Lower leg skin (tissue), 4 donors: ENCODE measurements around the gene MIPOL1. TPM values are rescaled to one million over a fixed set of nuclear protein-coding genes. Genes with fewer than 3 reads are reported as not detected.

Experiments
- DNase-seq, 2 donors: peaks; one replicate each; pipeline ENCODE4 v3.0.0-alpha.2; 2019; ENCODE audit warnings: low spot score in 2 of 2
- H3K4me3 ChIP-seq: fragments of 200-600 bp; sonication (generic); 2 replicates; pipeline ENCODE4 v1.5.1; 2017; ENCODE audit warnings: mild to moderate bottlenecking, low read depth; ENCODE audit not compliant: poor library complexity, severe bottlenecking
- CTCF ChIP-seq, 3 donors: fragments of 450-650 bp; IDR thresholded peaks; one replicate each; pipeline ENCODE4 v1.5.1; 2016; ENCODE audit warnings: antibody characterized with exemption in 3 of 3, mild to moderate bottlenecking in 3 of 3, moderate library complexity in 2 of 3
- POLR2A ChIP-seq, 2 donors: fragments of 450-650 bp; IDR thresholded peaks; one replicate each; pipeline ENCODE4 v1.6.1; 2016 to 2017; ENCODE audit warnings: antibody characterized with exemption in 2 of 2, mild to moderate bottlenecking in 1 of 2, moderate library complexity in 1 of 2
- WGBS, 2 donors: methylation state at CpG; one replicate each; pipeline ENCODE4 v1.1.5; 2018; 5-methylcytosine and 5-hydroxymethylcytosine counted together
- intact Hi-C: fragments of 100-400 bp; cut with DNase I; formaldehyde crosslinking; loops from one replicate; pipeline ENCODE4 v1.15.0; 2023; ENCODE audit warnings: low total_unique reads
- total RNA-seq, 4 donors: library from RNA; depleted of rRNA; stranded (reverse); fragments of >200 nt; gene quantifications; one replicate each; pipeline ENCODE4 v1.1.0, GENCODE V29; 2016

MIPOL1 gene
- total RNA-seq, 4 donors from 2014 or later = 3.6 to 6.9 (median 5.9) TPM

GRCh38 chr14:37253905-37254304 lies 56.2 kb downstream of the MIPOL1 start:
- no peak for DNase-seq
- WGBS, 2 donors = 84 to 87% methylated on average over 1 of the region's 1 CpG
- no peak for TF ChIP-seq POLR2A (IDR thresholded peaks at IDR 0.05)
- intact Hi-C loops = loop anchor here (10.0 kb wide), 1 partner anchor 621 kb away; no protein-coding TSS in a partner anchor
- no peak overlapping the region for H3K4me3 ChIP-seq

- intact Hi-C loops = loop anchor here (10.0 kb wide), 1 partner anchor 620 kb away; no protein-coding TSS in a partner anchor
- no peak for TF ChIP-seq POLR2A (IDR thresholded peaks at IDR 0.05)
- TF ChIP-seq CTCF (IDR thresholded peaks at IDR 0.05) = no peak
- DNase-seq = no peak
- H3K4me3 ChIP-seq = no peak overlapping the region
- 91 to 93% methylated on average over 3 of the region's 3 CpGs for WGBS, 2 donors
Measured at GRCh38 chr14:37254411-37254947, 56.7 kb downstream of the MIPOL1 start.

GRCh38 chr14:37257501-37258070 lies 59.8 kb downstream of the MIPOL1 start:
- DNase-seq = no peak
- H3K4me3 ChIP-seq = no peak overlapping the region
- WGBS, 2 donors = 86 to 93% methylated on average over 5 of the region's 5 CpGs
- no peak for TF ChIP-seq CTCF (IDR thresholded peaks at IDR 0.05)
- no peak for TF ChIP-seq POLR2A (IDR thresholded peaks at IDR 0.05)
- intact Hi-C loops = loop anchor here (10.0 kb wide), 1 partner anchor 617 kb away; no protein-coding TSS in a partner anchor

GRCh38 chr14:37262649-37263048 lies 64.9 kb downstream of the MIPOL1 start:
- no peak for TF ChIP-seq POLR2A (IDR thresholded peaks at IDR 0.05)
- TF ChIP-seq CTCF (IDR thresholded peaks at IDR 0.05) = no peak
- intact Hi-C loops = no loop called here
- no peak for DNase-seq
- H3K4me3 ChIP-seq = no peak overlapping the region
- WGBS, 2 donors = 67 to 76% methylated on average over 2 of the region's 2 CpGs

- WGBS, 2 donors = 72 to 78% methylated on average over 3 of the region's 3 CpGs
- DNase-seq = no peak
- no peak overlapping the region for H3K4me3 ChIP-seq
- TF ChIP-seq CTCF (IDR thresholded peaks at IDR 0.05) = no peak
- no peak for TF ChIP-seq POLR2A (IDR thresholded peaks at IDR 0.05)
- intact Hi-C loops = no loop called here
Measured at GRCh38 chr14:37263656-37264236, 66.0 kb downstream of the MIPOL1 start.

- no peak for TF ChIP-seq CTCF (IDR thresholded peaks at IDR 0.05)
- no peak for TF ChIP-seq POLR2A (IDR thresholded peaks at IDR 0.05)
- intact Hi-C loops = no loop called here
- no peak overlapping the region for H3K4me3 ChIP-seq
- DNase-seq = no peak
Measured at GRCh38 chr14:37268788-37269187, 71.1 kb downstream of the MIPOL1 start.
